Fibroblast of mammary gland (primary cell): ENCODE data around the gene TNS3.

Experiments
- DNase-seq: peaks from one replicate; pipeline ENCODE4 v3.0.0-alpha.2; 2010; ENCODE audit warnings: low read depth
- H3K4me3 ChIP-seq: 2 replicates; pipeline ENCODE4 v1.5.1; 2011; ENCODE audit warnings: low read depth, mild to moderate bottlenecking, low read length, moderate library complexity; ENCODE audit not compliant: control insufficient read depth
- TF ChIP-seq, protein P1 (sequence below): conservative IDR thresholded peaks from 2 replicates; pipeline ENCODE4 v1.5.1; 2011; ENCODE audit warnings: low read depth, low read length, inconsistent platforms; ENCODE audit not compliant: control insufficient read depth, insufficient read depth

TNS3 gene

DNA sequence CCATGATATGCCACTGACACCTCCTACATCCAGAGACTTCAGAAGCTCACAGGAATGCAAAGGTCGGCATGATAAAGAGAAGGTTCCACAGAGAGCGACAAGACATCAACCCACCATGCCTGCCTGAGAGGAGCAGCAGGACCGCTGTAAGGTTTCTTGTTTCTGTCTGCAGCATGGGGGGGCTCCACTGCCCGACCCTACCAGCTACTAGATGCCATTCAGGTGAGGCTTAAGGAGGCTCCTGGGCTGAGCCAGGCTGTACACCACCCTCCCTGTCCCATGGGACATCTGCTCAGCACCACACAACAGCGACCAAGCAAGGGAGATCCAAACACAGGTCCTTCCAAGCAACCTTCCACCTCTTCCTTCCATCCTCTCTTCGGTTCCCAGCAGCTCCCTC, 234.6 kb downstream of the TNS3 start:
- no peak for DNase-seq
- no peak overlapping the region for H3K4me3 ChIP-seq
- TF ChIP-seq, protein P1, sequence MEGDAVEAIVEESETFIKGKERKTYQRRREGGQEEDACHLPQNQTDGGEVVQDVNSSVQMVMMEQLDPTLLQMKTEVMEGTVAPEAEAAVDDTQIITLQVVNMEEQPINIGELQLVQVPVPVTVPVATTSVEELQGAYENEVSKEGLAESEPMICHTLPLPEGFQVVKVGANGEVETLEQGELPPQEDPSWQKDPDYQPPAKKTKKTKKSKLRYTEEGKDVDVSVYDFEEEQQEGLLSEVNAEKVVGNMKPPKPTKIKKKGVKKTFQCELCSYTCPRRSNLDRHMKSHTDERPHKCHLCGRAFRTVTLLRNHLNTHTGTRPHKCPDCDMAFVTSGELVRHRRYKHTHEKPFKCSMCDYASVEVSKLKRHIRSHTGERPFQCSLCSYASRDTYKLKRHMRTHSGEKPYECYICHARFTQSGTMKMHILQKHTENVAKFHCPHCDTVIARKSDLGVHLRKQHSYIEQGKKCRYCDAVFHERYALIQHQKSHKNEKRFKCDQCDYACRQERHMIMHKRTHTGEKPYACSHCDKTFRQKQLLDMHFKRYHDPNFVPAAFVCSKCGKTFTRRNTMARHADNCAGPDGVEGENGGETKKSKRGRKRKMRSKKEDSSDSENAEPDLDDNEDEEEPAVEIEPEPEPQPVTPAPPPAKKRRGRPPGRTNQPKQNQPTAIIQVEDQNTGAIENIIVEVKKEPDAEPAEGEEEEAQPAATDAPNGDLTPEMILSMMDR: no peak

DNA sequence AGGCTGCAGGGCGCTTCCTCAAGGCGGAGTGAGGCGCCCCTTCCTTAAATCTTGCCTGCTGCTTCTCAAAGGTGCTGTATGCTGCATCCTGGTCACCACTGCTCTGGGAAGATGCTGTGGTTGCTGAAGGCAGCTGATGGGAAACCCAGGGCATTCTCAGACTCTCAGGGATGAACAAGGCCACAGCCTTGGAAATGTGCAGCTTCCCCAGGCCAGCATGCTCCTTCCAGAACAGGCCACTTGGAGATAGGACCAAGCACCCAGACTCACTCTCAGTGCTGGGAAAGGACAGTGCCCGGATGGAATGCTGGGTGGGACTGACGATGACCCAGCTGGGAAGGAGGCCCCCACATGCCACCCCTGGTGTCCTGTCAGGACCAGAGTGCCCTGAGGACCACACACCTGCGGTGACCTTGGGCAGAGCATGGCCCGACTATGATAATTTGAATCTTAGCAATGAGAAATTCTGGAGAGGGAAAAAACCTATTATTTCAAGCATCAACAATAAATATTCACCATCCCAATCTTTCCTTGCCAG, 235.5 kb downstream of the TNS3 start:
- no peak for DNase-seq
- TF ChIP-seq, protein P1: no peak
- H3K4me3 ChIP-seq: no peak overlapping the region

DNA sequence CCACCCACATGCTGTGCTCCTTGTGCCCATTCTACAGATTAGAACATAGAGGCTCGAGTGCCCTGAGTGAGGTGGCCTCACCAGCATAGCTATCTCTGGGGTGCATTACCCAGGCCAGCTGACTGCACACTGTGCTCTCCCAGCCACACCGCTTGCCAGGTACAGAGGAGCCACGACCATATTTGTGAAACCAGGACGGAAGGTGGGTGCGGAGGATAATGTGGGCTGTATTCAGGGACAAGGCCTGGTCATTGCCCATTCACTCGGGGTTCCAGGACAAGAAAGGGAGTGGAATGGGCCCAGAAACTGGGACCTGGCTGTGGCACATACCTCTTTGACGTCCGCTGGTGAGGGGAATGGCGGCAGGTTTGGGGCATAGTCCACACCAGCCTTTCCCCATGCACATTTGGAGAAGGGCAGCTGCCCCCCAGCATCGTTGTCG, 236.0 kb downstream of the TNS3 start:
- TF ChIP-seq, protein P1: no peak
- no peak overlapping the region for H3K4me3 ChIP-seq
- no peak for DNase-seq

DNA sequence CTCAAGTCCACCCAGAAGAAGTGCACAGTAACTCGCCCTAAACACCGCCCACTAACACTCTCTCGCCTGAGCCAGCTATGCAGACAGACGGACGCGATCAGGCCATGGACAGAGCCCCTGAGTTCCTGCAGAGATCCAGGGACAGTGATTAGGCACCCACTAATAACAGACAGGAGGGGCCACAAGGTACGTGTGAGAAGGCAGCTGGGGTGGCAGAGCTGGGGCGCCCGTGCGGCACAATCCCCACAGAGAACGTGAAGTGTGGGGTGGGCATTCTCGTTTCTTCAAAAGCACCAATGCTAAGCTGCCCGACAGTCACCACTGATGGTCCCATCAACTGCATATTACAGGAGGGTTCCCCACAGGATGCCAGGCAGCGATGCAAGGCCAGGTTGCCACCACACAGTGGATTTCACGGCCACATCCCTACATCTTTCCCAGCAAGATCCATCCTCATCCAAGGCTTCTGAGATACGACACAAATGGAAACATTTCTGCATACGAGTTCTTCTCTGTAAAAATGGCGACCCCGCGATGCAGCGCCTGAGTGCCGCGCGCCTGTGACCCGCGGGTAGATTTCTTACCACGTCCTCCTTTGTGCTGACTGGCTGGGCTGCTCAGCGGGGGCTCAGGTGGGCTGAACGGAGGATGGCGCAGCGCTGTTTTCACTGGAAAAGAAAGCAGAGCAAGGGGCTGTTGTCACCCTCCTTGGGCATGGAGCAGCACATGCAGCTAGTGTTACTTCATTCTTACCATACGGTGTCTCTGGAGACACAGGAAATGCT, 237.5 kb downstream of the TNS3 start:
- no peak overlapping the region for H3K4me3 ChIP-seq
- TF ChIP-seq, protein P1: no peak
- DNase-seq: no peak

DNA sequence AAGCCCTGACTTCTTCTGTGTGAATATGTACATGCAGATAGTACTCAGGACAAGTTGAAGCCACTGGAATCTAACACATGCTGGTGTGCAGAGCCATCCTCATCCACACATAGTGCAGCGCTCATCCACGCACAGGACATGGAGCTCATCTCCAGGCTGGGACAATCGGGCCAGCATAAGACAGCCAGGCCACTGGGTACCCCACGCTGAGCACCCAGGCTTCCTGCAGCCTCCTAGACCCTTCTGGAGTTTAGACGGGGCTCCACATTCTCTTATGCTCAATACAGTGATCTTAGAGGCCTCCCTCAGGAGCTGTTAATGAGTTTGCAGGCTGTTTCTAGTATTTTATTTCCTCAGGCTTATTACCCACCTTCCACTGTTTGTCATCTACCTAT, 238.9 kb downstream of the TNS3 start:
- TF ChIP-seq, protein P1: no peak
- DNase-seq: no peak
- no peak overlapping the region for H3K4me3 ChIP-seq

DNA sequence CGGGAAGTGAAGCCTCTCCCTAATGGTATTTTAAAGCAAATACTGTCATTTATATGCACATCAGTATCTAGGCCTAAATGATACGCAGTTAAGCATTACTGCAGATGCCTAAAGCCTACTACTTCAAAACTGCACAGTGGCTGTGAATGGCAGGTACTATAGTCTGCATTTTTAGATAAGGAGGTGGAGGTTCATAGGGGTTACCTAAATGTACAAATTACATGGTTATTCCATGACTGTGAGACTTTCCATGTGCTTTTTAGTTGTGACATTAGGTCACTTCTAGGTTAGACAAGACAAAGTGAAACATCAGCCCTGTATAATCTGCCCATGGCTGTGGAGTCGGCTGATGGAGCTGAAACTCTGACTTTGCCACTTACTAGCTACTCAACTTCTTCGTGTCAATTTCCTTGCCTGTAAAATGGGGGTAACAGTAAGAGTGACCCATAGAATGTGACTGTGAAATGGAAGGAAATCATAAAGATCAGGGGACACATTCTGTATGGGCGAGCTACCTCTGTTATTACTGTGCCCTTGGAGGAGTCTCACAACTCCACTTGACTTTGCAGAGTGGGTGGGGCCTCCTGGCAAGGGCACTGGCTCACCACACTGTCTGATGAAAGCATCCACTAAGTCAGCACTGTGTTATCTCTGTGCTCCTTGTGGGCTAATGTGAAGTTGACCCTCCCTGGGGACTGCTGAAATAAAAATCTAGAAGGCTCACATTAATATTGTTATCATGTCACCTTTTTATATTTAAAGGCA, 239.4 kb downstream of the TNS3 start:
- TF ChIP-seq, protein P1: no peak
- no peak overlapping the region for H3K4me3 ChIP-seq
- no peak for DNase-seq
